Natural killer cell (primary cell): ENCODE measurements around the gene DGKB. TPM values are rescaled to one million over a fixed set of nuclear protein-coding genes. Genes with fewer than 3 reads are reported as not detected.
A peak's percentile ranks its signal among the peaks of the same experiment; 100 is the strongest.

Experiments
- ATAC-seq, 3 donors: fragments of 150-1000 bp in 2 of 3; fragments of 200-7000 bp in 1 of 3; cut with Tn5 transposase; 1 replicate in 1 of 3; 2 replicates in 2 of 3; pipeline ENCODE4 v1.10.0; 2021; ENCODE audit warnings: mild to moderate bottlenecking in 2 of 3, moderate library complexity in 2 of 3
- DNase-seq, 2 donors: peaks; one replicate each; pipeline versions ENCODE4 v3.0.0 to v3.0.0-alpha.2; 2013 to 2021; ENCODE audit warnings: mixed read lengths in 1 of 2
- H3K27ac ChIP-seq: one replicate; pipeline ENCODE4 v1.5.1; 2013; ENCODE audit warnings: mild to moderate bottlenecking, low read length
- H3K27me3 ChIP-seq: one replicate; pipeline ENCODE4 v1.6.1; 2013; ENCODE audit warnings: low read length; ENCODE audit not compliant: control insufficient read depth, insufficient read depth
- H3K36me3 ChIP-seq: one replicate; pipeline ENCODE4 v1.6.1; 2013; ENCODE audit warnings: low read length; ENCODE audit not compliant: control insufficient read depth, insufficient read depth
- H3K4me1 ChIP-seq: one replicate; pipeline ENCODE4 v1.6.1; 2013; ENCODE audit warnings: low read length; ENCODE audit not compliant: control insufficient read depth, insufficient read depth
- H3K4me3 ChIP-seq: one replicate; pipeline ENCODE4 v1.5.1; 2013; ENCODE audit warnings: low read length
- H3K9me3 ChIP-seq: one replicate; pipeline ENCODE4 v1.6.1; 2013; ENCODE audit warnings: low read length; ENCODE audit not compliant: control insufficient read depth, insufficient read depth
- H3K27ac Mint-ChIP-seq, 2 donors: one replicate each; pipeline ENCODE4 v1.8.0; 2022; ENCODE audit warnings: mild to moderate bottlenecking in 2 of 2, mixed read lengths in 2 of 2, moderate library complexity in 1 of 2
- H3K27me3 Mint-ChIP-seq, 2 donors: one replicate each; pipeline ENCODE4 v1.8.0; 2022; ENCODE audit warnings: low read depth in 2 of 2, mixed read lengths in 2 of 2
- H3K36me3 Mint-ChIP-seq: one replicate; pipeline ENCODE4 v1.8.0; 2022; ENCODE audit warnings: mixed read lengths
- H3K4me1 Mint-ChIP-seq, 2 donors: one replicate each; pipeline ENCODE4 v1.8.0; 2022; ENCODE audit warnings: mixed read lengths in 2 of 2
- H3K4me3 Mint-ChIP-seq: one replicate; pipeline ENCODE4 v1.8.0; 2022; ENCODE audit warnings: mild to moderate bottlenecking, moderate library complexity, mixed read lengths
- H3K9me3 Mint-ChIP-seq, 2 donors: one replicate each; pipeline ENCODE4 v1.8.0; 2022; ENCODE audit warnings: mixed read lengths in 2 of 2
- CTCF ChIP-seq: fragments of 200-600 bp; IDR thresholded peaks from one replicate; pipeline ENCODE4 v1.8.0; 2022; ENCODE audit warnings: antibody characterized with exemption
- WGBS: methylation state at CpG from one replicate; pipeline ENCODE4 v1.1.7; 2013; ENCODE audit warnings: missing lambda C conversion rate; ENCODE audit not compliant: insufficient coverage; 5-methylcytosine and 5-hydroxymethylcytosine counted together
- intact Hi-C: fragments of 100-400 bp; cut with micrococcal nuclease; formaldehyde crosslinking; loops from one replicate; pipeline ENCODE4 v1.14.2; 2022
- total RNA-seq, 4 donors: library from RNA; stranded (reverse); fragments of 120-200 nt in 1 of 4; gene quantifications; one replicate each; pipeline versions ENCODE4 v1.2.3 to v1.2.4, GENCODE V29; 2013 to 2022

The DGKB gene
- total RNA-seq, 3 donors from 2014 or later (not counting 1 experiment from before 2014, with no cell fraction given), result not detected

- H3K27me3 ChIP-seq, result no peaks in the 10 kb centered on the region
- no peak overlapping the region for H3K4me3 ChIP-seq
- H3K4me3 Mint-ChIP-seq, result no peak overlapping the region
- H3K36me3 ChIP-seq, result no peaks in the 10 kb centered on the region
- H3K27ac Mint-ChIP-seq, result no peak overlapping the region
- ATAC-seq, result no peak
- no peaks in the 10 kb centered on the region for H3K27me3 Mint-ChIP-seq
- 84% methylated on average over 2 of the region's 2 CpGs for WGBS
- H3K36me3 Mint-ChIP-seq, result peaks cover 8% of the 10 kb centered on the region
- no peak overlapping the region for H3K27ac ChIP-seq
- H3K4me1 Mint-ChIP-seq, result no peaks in the 10 kb centered on the region
- TF ChIP-seq CTCF, result no peak
- DNase-seq, result no peak
- intact Hi-C loops, result no loop called here
- H3K9me3 Mint-ChIP-seq, result peaks cover 9 to 17% of the 10 kb centered on the region in 2 donors
- peaks cover 3% of the 10 kb centered on the region for H3K9me3 ChIP-seq
- H3K4me1 ChIP-seq, result no peaks in the 10 kb centered on the region
Observed at GRCh38 chr7:14793151-14793550, 109.4 kb downstream of the DGKB start.

DNA sequence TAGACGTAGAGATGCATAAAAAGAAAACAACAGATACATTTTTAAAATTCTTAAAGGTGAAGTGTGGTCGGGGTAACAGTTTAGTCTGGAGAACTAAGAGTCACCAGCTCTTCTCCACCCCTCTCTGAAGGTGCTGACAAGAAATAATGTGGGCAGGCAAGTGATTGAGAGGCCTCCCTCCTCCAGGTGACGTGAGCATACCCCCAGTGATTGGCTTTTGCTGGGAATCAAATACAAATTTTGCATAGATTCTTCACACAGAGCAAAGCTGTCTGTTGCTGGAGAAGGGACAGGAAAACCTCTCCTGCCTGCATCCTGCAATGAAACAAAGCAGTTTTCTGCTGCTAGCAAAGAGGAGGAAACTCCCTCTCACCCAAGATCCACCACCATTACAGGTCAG is 115.0 kb downstream of the DGKB start:
- no peaks in the 10 kb centered on the region for H3K27me3 ChIP-seq
- H3K9me3 Mint-ChIP-seq, result peaks cover under 1 to 14% of the 10 kb centered on the region in 2 donors
- WGBS, result 38% methylated on average over 1 of the region's 3 CpGs
- H3K27ac ChIP-seq, result no peak overlapping the region
- H3K9me3 ChIP-seq, result no peaks in the 10 kb centered on the region
- intact Hi-C loops, result no loop called here
- TF ChIP-seq CTCF, result no peak
- no peak overlapping the region for H3K4me3 ChIP-seq
- DNase-seq, result no peak
- H3K4me1 Mint-ChIP-seq, result no peaks in the 10 kb centered on the region
- H3K27ac Mint-ChIP-seq, result no peak overlapping the region
- no peak overlapping the region for H3K4me3 Mint-ChIP-seq
- peaks cover 8% of the 10 kb centered on the region for H3K36me3 Mint-ChIP-seq
- H3K4me1 ChIP-seq, result no peaks in the 10 kb centered on the region
- ATAC-seq, result no peak
- H3K27me3 Mint-ChIP-seq, result no peaks in the 10 kb centered on the region
- no peaks in the 10 kb centered on the region for H3K36me3 ChIP-seq

DNA sequence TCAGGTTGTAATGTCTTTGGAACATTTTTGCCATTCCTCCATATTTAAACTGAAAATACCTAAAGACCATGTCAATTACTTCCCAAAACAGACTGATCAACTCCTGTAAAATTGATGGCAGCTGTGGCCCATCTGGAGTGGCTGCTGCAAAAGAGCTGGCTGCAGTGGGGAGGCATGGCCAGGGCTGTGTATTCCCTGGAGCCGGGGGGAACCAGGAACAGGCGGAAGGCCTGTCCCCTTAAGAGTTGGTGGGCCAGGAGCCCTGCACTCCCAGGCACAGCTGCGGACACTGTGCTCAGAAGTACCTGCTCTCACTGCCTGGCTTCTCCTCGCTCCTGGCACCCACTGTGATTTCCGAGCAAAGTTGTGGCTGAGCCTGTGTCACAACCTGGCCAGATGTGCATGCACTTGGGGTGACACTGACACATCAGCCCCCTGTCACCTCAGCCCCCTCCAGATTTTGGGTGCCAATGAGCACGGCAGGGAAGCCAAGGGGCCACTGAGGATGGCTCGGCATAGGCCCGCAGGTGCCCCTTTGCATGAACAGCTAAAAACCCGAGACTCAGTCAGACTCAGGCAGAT is 116.1 kb downstream of the DGKB start:
- no peak for TF ChIP-seq CTCF
- Histone ChIP-seq H3K27me3 (no peaks in the 10 kb centered on the region), H3K36me3 (no peaks in the 10 kb centered on the region), H3K4me1 (no peaks in the 10 kb centered on the region), H3K4me3 (no peak overlapping the region), H3K27ac (no peak overlapping the region), H3K9me3 (no peaks in the 10 kb centered on the region)
- DNase-seq (no peak), ATAC-seq (peak in 1 of 3 donors; percentile 10)
- 84% methylated on average over 9 of the region's 9 CpGs for WGBS
- no peak overlapping the region for H3K27ac Mint-ChIP-seq
- no peak overlapping the region for H3K4me3 Mint-ChIP-seq
- H3K27me3 Mint-ChIP-seq, result no peaks in the 10 kb centered on the region
- H3K9me3 Mint-ChIP-seq, result peaks cover 7 to 17% of the 10 kb centered on the region in 2 donors
- H3K36me3 Mint-ChIP-seq, result peaks cover 8% of the 10 kb centered on the region
- H3K4me1 Mint-ChIP-seq, result no peaks in the 10 kb centered on the region
- intact Hi-C loops, result no loop called here

DNA sequence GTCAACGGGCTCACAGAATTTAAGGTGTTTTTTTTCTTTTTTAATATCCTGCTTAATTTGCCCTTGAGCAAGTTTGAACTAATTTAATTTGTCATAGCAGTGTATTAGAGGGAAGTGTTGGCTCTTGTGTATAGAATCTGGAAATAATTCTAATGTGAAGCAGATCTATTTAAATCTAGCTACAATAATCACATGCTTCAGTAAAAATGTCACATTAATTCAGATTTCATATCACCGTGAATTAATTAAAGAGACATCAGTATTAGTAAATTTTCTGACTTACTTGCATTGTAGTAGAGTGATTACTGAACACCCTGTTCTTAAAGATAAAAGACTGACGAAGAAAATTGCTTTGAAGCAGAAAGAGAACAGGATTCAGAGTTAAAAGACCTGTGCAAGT is 124.7 kb downstream of the DGKB start:
- no peaks in the 10 kb centered on the region for H3K36me3 ChIP-seq
- H3K4me3 Mint-ChIP-seq, result no peak overlapping the region
- H3K4me1 ChIP-seq, result no peaks in the 10 kb centered on the region
- ATAC-seq, result no peak
- 87% methylated on average over 3 of the region's 3 CpGs for WGBS
- H3K9me3 ChIP-seq, result peaks cover 4% of the 10 kb centered on the region
- intact Hi-C loops, result no loop called here
- no peaks in the 10 kb centered on the region for H3K27me3 ChIP-seq
- H3K9me3 Mint-ChIP-seq, result peaks cover 20 to 30% of the 10 kb centered on the region in 2 donors
- no peaks in the 10 kb centered on the region for H3K27me3 Mint-ChIP-seq
- H3K4me3 ChIP-seq, result no peak overlapping the region
- H3K27ac ChIP-seq, result no peak overlapping the region
- no peak overlapping the region for H3K27ac Mint-ChIP-seq
- H3K4me1 Mint-ChIP-seq, result no peaks in the 10 kb centered on the region
- no peak for TF ChIP-seq CTCF
- no peaks in the 10 kb centered on the region for H3K36me3 Mint-ChIP-seq
- DNase-seq, result no peak
